Heart right ventricle (tissue), 16 donors: Measurements from ENCODE around the gene HARBI1. TPM values are rescaled to one million over a fixed set of nuclear protein-coding genes. Genes with fewer than 3 reads are reported as not detected.

ENCODE experiments used
- ATAC-seq, 8 donors: fragments of 200-7000 bp; cut with Tn5 transposase; one replicate each; pipeline ENCODE4 v1.9.1; 2020; ENCODE audit warnings: mild to moderate bottlenecking in 8 of 8, moderate library complexity in 8 of 8, moderate number of reproducible peaks in 1 of 8
- DNase-seq, 2 donors: peaks; one replicate each; pipeline ENCODE4 v3.0.0-alpha.2; 2020
- H3K27ac ChIP-seq, 10 donors: fragments of 200-600 bp; sonication (generic) in 2 of 10; one replicate each; pipeline versions ENCODE4 v1.5.0 to v1.8.0; 2020 to 2022; ENCODE audit warnings: mild to moderate bottlenecking in 3 of 10
- H3K27me3 ChIP-seq, 7 donors: fragments of 200-600 bp; one replicate each; pipeline ENCODE4 v1.8.0; 2021 to 2022; ENCODE audit warnings: mild to moderate bottlenecking in 2 of 7
- H3K36me3 ChIP-seq, 9 donors: fragments of 200-600 bp; sonication (generic) in 1 of 9; one replicate each; pipeline versions ENCODE4 v1.5.0 to v1.8.0; 2020 to 2022; ENCODE audit warnings: mild to moderate bottlenecking in 2 of 9
- H3K4me1 ChIP-seq, 9 donors: fragments of 200-600 bp; sonication (generic) in 1 of 9; one replicate each; pipeline versions ENCODE4 v1.5.0 to v1.8.0; 2020 to 2022; ENCODE audit warnings: mild to moderate bottlenecking in 4 of 9
- H3K4me3 ChIP-seq, 10 donors: fragments of 200-600 bp; sonication (generic) in 2 of 10; one replicate each; pipeline versions ENCODE4 v1.5.0 to v1.8.0; 2020 to 2022; ENCODE audit warnings: mild to moderate bottlenecking in 7 of 10, moderate library complexity in 2 of 10
- H3K9me3 ChIP-seq, 11 donors: fragments of 200-600 bp in 10 of 11; sonication (generic) in 2 of 11; one replicate each; pipeline versions ENCODE4 v1.5.0 to v1.8.0; 2013 to 2022; ENCODE audit warnings: mild to moderate bottlenecking in 2 of 11, control low read depth in 1 of 11, moderate library complexity in 1 of 11
- CTCF ChIP-seq, 9 donors: fragments of 200-600 bp; sonication (generic) in 2 of 9; IDR thresholded peaks; one replicate each; pipeline versions ENCODE4 v1.5.0 to v1.8.0; 2021 to 2022; ENCODE audit warnings: antibody characterized with exemption in 9 of 9, mild to moderate bottlenecking in 5 of 9, moderate library complexity in 1 of 9
- WGBS, 2 donors: extraction: QIAGEN DNeasy Blood & Tissue Kit; methylation state at CpG; one replicate each; pipeline ENCODE4 v1.1.7; 2013; ENCODE audit warnings: inconsistent platforms in 1 of 2; 5-methylcytosine and 5-hydroxymethylcytosine counted together
- intact Hi-C, 10 donors: fragments of 100-400 bp; cut with DNase I; formaldehyde crosslinking; loops; one replicate each; pipeline versions ENCODE4 v1.11.1 to v1.14.2; 2022
- polyA plus RNA-seq, 2 donors: library from polyadenylated mRNA; stranded (reverse); fragments of 200-250 nt; gene quantifications; one replicate each; pipeline ENCODE4 v1.2.3, GENCODE V29; 2013
- total RNA-seq, 10 donors: library from RNA; stranded (reverse); fragmentation: NEBNext Ultra II Directional in 3 of 10; extraction: Animal tissue kit (Norgen Biotek cat#: 25700) in 3 of 10; gene quantifications; one replicate each; pipeline versions ENCODE4 v1.2.1 to v1.2.4, GENCODE V29; 2021 to 2023
- donor health status: Arrhythmogenic right ventricular cardiomyopathy.
- donor health status: ischemic (EF 13 %, LVEDD 7.1; RV severe dilation, severe dysfunction).
- donor health status: healthy with polysubstance abuse.
- donor health status: DM: no; HTN: yes; CAD: no.
- donor health status: DM: no; HTN: no; CAD: no.
- donor health status: ischemic (EF 25% LVEDD 6.9; RV normal size, moderate dysfunction).
- donor health status: ischemic (EF 25% LVEDD 5.7; RV mildly dilated, moderate dysfunction).
- donor health status: healthy.
- donor health status: DM: yes; HTN: yes; CAD: no.
- donor health status: Ischemic cardiomyopathy.
- donor health status: ischemic (EF 35%, LVEDD 5.7; RV mildly dilated, moderate dysfunction).
- donor health status: nonischemic (EF 11% LVEDD 7.7; RV severe dilation, severe dysfunction).
- donor health status: DM: yes; HTN: yes; CAD: no.
- donor health status: PGD.
- donor health status: ischemic (EF 29% LVEDD 5.4; RV normal size, mild dysfunction).
- donor health status: nonischemic (EF 23%, LVEDD 6.1; RV moderate dilation, normal function).

Gene HARBI1
- total and polyA plus RNA-seq, 12 donors: 1.7 to 4.4 (median 3.0) TPM

DNA sequence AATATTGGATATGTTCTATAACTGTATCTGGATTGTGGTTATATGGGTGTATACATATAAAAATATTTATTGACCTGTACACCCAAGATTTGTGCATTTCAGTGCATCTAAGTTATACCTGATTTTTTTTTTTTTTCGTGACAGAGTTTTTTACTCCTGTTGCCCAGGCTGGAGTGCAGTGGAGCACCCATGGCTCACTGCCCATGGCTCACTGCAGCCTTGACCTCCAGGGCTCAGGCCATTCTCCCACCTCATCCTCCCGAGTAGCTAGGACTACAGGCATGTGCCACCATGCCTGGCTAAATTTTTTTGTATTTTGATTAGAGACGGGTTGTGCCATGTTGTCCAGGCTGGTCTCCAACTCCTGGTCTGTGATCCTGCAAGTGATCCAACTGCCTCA lies 24.6 kb upstream of the HARBI1 start:
- Histone ChIP-seq H3K36me3 (peaks cover 0 to 88% (median 28%) of the 10 kb centered on the region in 9 donors), H3K9me3 (no peaks in the 10 kb centered on the region), H3K4me1 (peaks cover 0 to 9% (median 0%) of the 10 kb centered on the region in 9 donors), H3K4me3 (no peak overlapping the region), H3K27me3 (no peaks in the 10 kb centered on the region), H3K27ac (no peak overlapping the region)
- no peak for TF ChIP-seq CTCF (IDR thresholded peaks at IDR 0.05)
- intact Hi-C loops: no loop called here
- 80 to 83% methylated on average over 3 of the region's 3 CpGs for WGBS, 2 donors
- ATAC-seq (no peak), DNase-seq (no peak)

GRCh38 chr11:46640036-46640788 lies 23.2 kb upstream of the HARBI1 start:
- Histone ChIP-seq H3K36me3 (peaks cover 0 to 88% (median 24%) of the 10 kb centered on the region in 9 donors), H3K27ac (no peak overlapping the region), H3K4me3 (no peak overlapping the region), H3K27me3 (no peaks in the 10 kb centered on the region), H3K4me1 (peaks cover 0 to 9% (median 0%) of the 10 kb centered on the region in 9 donors), H3K9me3 (no peaks in the 10 kb centered on the region)
- TF ChIP-seq CTCF (IDR thresholded peaks at IDR 0.05): no peak
- DNase-seq (no peak), ATAC-seq (no peak)
- 96 to 97% methylated on average over 6 of the region's 6 CpGs for WGBS, 2 donors
- intact Hi-C loops: loop anchor here in 1 of 10 donors (1.0 kb wide), 1 partner anchor 40 kb away; no protein-coding TSS in a partner anchor

DNA sequence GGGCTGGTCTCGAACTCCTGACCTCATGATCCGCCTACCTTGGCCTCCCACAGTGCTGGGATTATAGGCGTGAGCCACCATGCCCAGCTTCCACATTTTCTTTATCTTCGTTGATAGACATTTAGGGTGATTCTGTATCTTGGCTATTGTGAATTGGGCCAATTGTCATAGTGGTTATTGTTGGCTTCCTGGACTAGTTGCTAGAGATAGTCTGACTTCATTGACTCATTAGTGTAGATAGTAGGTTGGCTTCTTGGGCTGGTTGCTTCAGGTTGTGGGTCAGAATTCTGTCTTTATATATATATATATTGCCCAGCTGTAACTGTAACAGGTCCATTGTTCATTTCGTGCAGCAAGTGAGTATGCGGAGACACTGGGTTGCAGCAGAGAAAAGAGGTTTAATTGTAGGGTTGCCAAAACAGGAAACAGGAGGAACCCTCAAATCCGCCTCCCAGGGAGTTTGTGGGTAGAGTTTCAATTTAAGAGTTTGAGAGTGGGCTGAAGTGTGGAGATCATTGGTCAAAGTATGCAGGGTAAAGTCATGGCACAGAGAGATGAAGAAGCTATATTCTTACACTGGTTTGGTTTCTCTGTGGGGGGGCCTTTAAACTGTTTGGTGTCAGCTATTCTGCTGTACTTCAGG lies 22.3 kb upstream of the HARBI1 start:
- H3K27me3 ChIP-seq: no peaks in the 10 kb centered on the region
- intact Hi-C loops: loop anchor here in 1 of 10 donors (5.0 kb wide), 1 partner anchor 1023 kb away; no protein-coding TSS in a partner anchor
- peaks cover 0 to 81% (median 20%) of the 10 kb centered on the region in 9 donors for H3K36me3 ChIP-seq
- H3K9me3 ChIP-seq: no peaks in the 10 kb centered on the region
- ATAC-seq (no peak), DNase-seq (no peak)
- 94 to 98% methylated on average over 7 of the region's 7 CpGs for WGBS, 2 donors
- no peak overlapping the region for H3K27ac ChIP-seq
- no peak for TF ChIP-seq CTCF (IDR thresholded peaks at IDR 0.05)
- peaks cover 0 to 9% (median 0%) of the 10 kb centered on the region in 9 donors for H3K4me1 ChIP-seq
- no peak overlapping the region for H3K4me3 ChIP-seq

DNA sequence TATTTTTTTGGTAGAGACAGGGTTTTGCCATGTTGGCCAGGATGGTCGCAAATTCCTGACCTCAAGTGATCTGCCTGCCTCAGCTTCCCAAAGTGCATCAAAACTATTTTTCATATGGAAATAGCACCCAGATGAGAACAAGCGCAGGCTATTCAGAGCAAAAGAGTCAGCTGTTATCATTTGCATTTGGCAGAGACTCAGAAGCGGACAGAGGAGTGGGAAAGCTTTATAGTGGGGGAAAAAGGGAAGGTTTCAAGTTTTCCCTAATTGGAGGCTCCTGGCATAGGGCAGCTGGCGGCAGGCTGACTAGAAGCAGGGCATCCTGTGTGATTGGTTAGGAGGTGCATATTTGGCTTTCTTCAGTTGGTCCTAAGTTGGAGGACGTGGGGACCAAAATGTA lies 20.5 kb upstream of the HARBI1 start:
- no peaks in the 10 kb centered on the region for H3K9me3 ChIP-seq
- H3K27me3 ChIP-seq: no peaks in the 10 kb centered on the region
- no peak overlapping the region for H3K4me3 ChIP-seq
- DNase-seq: no peak
- H3K27ac ChIP-seq: no peak overlapping the region
- 95 to 96% methylated on average over 5 of the region's 5 CpGs for WGBS, 2 donors
- no peak for ATAC-seq
- peaks cover 0 to 86% (median 20%) of the 10 kb centered on the region in 9 donors for H3K36me3 ChIP-seq
- no peak for TF ChIP-seq CTCF (IDR thresholded peaks at IDR 0.05)
- H3K4me1 ChIP-seq: peaks cover 0 to 9% (median 0%) of the 10 kb centered on the region in 9 donors
- intact Hi-C loops: loop anchor here in 1 of 10 donors (5.0 kb wide), 1 partner anchor 1025 kb away; no protein-coding TSS in a partner anchor
